Fibroblast of pulmonary artery (primary cell): Measurements from ENCODE around the gene TRABD.

Experiments used
- DNase-seq: peaks from one replicate; pipeline ENCODE4 v3.0.0-alpha.2; 2010; ENCODE audit warnings: low read depth
- H3K4me3 ChIP-seq: replicated peaks from 2 replicates; pipeline ENCODE4 v1.5.1; 2011; ENCODE audit warnings: low read depth, mild to moderate bottlenecking, control low read depth, low read length, moderate library complexity
- TF ChIP-seq, protein P1 (sequence below): IDR thresholded peaks from 2 replicates; pipeline ENCODE4 v1.5.1; 2011; ENCODE audit warnings: mild to moderate bottlenecking, control low read depth, low read length, inconsistent platforms; ENCODE audit errors: missing control alignments

Gene TRABD

DNA sequence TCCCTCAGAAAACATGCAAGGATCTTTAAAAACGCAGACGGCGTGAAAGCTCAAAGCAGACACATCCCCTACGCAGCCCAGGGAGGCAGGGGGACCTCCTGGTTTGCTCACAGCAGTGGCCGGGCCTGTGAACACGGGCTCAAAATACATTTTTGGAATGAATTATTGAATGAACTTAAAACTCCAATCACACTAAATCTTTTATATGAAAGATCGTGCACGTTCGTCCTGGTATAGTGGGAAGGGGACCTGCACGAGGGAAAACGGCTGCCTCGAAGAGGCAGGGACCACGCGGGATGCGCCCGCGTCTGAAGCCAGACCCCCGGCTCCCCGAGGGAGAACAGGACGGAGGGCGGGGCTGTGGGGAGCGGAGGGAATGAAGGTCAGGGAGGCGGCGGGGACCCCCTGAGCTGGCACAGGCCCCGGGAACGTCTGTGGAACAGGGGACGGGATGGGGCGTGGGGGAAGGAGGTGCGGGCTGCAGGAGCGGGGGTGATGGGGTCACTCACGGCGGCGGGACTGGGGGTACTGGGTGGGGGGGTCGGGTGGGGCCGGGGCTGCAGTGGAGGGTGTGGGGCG lies 16.4 kb upstream of the TRABD start:
- DNase-seq, result no peak
- TF ChIP-seq, protein P1, sequence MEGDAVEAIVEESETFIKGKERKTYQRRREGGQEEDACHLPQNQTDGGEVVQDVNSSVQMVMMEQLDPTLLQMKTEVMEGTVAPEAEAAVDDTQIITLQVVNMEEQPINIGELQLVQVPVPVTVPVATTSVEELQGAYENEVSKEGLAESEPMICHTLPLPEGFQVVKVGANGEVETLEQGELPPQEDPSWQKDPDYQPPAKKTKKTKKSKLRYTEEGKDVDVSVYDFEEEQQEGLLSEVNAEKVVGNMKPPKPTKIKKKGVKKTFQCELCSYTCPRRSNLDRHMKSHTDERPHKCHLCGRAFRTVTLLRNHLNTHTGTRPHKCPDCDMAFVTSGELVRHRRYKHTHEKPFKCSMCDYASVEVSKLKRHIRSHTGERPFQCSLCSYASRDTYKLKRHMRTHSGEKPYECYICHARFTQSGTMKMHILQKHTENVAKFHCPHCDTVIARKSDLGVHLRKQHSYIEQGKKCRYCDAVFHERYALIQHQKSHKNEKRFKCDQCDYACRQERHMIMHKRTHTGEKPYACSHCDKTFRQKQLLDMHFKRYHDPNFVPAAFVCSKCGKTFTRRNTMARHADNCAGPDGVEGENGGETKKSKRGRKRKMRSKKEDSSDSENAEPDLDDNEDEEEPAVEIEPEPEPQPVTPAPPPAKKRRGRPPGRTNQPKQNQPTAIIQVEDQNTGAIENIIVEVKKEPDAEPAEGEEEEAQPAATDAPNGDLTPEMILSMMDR, result no peak
- no peak overlapping the region for H3K4me3 ChIP-seq

DNA sequence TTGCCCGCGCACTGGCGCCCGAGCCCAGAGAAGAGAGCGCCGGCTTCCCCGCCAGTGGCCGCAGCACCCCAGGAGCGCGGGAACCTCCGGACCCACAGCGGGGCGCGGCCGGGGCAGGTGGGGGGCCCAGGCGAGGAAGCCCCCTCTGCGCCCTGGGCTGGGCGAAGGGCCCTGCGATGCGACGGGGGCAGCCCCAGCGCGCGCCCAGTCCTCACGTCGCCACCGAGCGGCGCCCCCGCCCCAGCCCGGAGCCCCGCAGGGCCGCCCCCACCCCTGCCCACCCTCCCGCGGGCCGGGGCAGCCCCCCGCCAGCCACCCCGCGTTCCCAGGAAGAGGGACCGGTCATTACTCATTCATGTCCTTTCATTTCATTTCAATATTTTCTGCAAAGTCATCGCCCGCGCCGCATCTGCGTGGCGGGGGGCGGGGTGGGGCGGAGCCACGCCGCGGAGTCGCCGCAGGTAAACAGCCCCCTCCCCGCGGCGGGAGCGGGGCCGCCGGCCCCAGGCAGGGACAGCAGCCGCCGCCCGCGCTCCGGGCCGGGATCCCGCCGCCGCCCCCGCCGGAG lies 15.9 kb upstream of the TRABD start:
- H3K4me3 ChIP-seq, result peak overlapping the region; percentile 42
- TF ChIP-seq, protein P1, result no peak

DNA sequence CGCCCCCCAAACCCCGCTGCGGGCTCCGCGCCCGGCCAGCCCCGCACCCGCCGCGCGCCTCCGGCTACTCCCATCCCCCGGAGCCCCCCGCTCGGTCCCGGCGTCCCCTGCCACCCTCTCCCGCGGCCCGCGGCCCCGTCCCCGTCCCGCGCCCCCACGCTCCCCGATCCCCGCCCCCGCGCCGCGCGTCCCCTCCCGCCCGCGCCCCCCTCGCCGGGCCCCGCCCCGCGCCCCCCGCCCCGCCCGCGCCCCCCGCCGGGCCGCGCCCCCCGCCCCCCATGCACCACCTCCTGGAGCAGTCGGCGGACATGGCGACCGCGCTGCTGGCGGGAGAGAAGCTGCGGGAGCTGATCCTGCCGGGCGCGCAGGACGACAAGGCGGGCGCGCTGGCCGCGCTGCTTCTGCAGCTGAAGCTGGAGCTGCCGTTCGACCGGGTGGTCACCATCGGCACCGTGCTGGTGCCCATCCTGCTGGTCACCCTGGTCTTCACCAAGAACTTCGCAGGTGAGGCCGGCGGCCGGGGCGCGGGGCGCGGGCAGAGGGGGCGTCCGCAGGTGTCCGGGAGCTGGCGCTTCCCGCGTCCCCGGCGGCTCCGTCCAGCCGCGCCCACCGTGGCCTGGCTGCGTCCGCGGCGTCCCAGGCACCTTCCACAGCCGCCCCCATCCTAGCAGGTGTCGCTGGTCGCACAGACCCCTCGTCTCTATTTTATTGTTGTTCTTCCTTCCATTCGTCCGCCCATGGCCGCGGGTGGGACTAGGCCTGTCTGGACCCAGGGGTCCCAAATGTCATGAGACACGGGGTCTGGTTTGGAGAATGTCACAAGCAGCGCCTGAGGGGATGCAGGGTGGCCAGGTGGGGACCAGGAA lies 15.0 kb upstream of the TRABD start, which contains the start of gene PANX2:
TSS of gene PANX2 (plus strand) at position 279 of the 866 bp plus-strand sequence. CDS start at position 279, 0 bp downstream.
- H3K4me3 ChIP-seq, result peak within 1 kb of the TSS; percentile 56
- TF ChIP-seq, protein P1, result no peak

More for the DNA sequence above, 15.9 kb upstream of the TRABD start:
- peak; percentile 37 for DNase-seq

DNA sequence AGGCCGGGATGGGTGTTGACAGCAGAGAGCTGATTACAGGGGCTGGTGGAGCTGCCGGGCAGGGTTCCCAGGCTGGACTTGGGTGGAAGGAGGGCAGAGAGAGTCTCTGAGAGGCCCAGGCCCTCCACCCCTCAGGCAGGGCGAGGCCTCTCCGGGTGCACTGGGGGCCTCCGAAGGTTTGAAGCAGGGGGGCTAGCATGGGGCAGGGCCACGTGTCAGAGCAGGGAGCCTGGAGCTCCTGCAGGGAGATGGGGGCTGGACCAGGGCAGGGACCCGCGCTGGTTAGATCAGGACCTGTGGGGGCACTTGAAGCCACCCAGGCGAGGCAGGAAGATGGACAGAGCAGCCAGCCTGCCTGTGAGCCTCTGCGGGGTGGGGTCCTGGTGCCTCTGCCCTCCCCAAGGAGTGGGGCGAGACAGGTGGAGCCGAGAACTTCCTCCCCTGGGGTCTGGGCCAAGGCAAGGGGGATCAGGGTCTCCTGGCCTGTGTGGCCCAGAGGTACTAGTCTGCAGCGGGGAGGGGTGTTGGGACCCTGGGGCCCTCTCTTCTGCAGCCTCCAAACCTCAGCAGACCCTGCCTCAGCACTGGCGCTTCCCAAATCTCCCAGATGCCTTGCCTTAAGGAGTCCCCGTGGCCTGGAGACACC lies 14.3 kb upstream of the TRABD start:
- H3K4me3 ChIP-seq, result peak overlapping the region; percentile 56
- TF ChIP-seq, protein P1, result no peak
- DNase-seq, result no peak

More for the DNA sequence above, 15.0 kb upstream of the TRABD start, which contains the start of gene PANX2:
- peak; percentile 24 for DNase-seq

DNA sequence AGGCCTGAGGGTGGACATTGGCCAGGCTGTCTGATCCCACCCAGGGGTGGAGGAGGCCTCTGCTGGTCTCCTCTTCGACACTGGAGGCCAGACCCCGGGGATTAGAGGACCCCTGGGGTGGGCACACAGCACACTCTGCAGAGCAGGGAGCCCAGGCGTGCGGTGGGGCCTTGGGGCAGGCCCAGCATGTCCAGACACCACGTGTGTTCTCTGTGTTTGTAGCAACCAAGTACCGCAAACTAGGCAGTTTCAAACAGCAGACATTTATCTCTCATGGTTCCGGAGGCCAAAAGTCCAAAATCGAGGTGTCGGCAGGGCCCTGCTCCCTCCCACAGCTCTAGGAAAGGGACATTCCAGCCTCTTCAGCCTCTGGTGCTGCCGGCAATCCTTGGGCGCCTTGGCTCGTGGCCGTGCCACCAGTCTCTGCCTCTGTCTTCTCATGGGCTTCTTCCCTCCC lies 13.7 kb upstream of the TRABD start:
- TF ChIP-seq, protein P1, result no peak
- no peak overlapping the region for H3K4me3 ChIP-seq
- no peak for DNase-seq

DNA sequence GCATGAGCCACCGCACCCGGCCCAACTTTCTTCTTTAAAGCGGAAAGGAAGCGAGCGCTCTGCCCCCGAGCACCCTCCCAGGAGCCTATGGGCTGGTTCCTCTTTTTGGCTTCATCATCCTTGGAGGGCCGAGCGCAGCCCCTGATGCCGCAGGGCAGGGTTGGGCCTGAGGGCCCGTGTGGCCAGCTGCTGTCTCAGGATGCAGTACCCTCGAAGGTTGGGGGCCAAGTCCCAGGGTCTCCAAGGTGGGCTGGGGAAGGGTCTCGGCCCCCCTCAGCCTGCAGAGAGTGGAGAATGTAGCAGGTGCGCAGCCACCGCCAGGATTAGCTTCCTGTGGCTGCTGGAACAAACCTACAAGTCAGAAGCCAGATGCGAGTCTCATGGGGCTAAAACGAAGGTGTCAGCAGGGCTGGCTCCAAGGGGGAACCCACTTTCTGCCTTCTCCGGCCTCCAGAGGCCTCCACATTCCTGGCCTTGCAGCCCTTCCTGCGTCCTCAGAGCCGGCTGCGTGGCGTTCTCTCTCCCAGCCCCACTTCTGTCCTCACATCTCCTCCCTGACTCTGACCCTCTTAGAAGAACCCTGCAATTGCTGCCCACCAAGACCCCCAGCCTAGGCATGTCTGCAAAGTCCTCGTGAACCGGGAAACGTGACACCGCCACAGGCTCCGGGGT lies 12.3 kb upstream of the TRABD start:
- TF ChIP-seq, protein P1, result no peak
- H3K4me3 ChIP-seq, result no peak overlapping the region
- no peak for DNase-seq
